Measurements from ENCODE around the gene C4BPA. TPM values are rescaled to one million over a fixed set of nuclear protein-coding genes. Genes with fewer than 3 reads are reported as not detected.

C4BPA gene
- total RNA-seq, 1 donor from 2014 or later = not detected

DNA sequence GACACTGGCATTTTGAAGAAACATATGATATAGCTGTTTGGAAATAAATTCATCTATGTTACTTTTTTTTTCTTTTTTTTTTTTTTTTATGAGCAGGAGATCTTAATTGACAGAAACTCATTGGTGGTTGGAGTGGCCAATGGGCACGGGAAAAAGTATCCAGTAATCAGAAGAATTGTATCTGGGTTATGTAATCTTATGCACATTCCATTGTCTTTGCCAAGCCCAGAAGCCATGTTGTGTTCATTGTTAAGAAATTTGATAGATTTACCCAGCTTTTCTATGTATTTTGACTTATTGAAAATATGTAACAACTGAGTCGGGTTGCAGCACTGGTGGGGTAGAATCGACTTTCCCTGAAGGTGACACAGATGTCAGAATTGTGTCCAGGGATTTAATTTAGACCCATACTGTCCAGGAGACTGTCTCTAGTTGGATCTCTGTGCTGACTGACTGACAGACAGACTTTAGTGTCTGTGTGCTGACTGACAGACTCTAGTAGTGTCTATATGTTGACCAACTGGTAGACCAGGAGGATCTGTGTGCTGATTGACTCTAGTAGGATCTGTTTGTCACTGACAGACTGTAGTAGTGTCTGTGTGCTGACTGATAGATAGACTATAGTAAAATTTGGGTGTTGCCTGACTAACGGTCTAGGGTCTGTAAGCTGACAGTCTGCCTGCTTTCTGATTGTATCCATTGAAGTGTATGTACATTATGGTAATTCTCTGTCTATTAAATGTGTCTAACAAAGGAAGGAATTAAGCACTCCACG, 27.7 kb upstream of the C4BPA start:
- intact Hi-C loops (cut with micrococcal nuclease) = loop anchor here (10.0 kb wide), 1 partner anchor 142 kb away; no protein-coding TSS in a partner anchor

DNA sequence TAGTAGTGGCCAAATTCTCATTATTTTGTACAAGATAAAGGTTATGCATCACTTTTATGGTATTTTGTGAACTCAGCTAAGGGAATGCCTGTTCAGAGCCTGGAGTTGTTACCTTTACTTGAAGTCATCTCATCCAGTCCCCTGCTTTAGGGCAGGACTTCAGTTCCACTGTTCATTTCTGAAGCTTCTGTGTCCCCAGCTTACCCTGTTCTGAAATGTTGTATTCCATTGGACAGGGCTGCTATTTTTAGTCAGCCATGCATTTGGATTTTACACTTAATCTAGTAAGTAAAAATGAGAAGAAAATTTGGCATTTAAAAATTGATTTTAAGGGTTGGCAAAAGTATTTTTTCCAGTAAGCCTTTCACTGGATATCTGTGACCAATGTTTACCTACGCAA, 27.0 kb upstream of the C4BPA start:
- intact Hi-C loops (cut with micrococcal nuclease) = loop anchor here (1.0 to 10.0 kb wide), 2 partner anchors 27 to 142 kb away; no protein-coding TSS in a partner anchor

DNA sequence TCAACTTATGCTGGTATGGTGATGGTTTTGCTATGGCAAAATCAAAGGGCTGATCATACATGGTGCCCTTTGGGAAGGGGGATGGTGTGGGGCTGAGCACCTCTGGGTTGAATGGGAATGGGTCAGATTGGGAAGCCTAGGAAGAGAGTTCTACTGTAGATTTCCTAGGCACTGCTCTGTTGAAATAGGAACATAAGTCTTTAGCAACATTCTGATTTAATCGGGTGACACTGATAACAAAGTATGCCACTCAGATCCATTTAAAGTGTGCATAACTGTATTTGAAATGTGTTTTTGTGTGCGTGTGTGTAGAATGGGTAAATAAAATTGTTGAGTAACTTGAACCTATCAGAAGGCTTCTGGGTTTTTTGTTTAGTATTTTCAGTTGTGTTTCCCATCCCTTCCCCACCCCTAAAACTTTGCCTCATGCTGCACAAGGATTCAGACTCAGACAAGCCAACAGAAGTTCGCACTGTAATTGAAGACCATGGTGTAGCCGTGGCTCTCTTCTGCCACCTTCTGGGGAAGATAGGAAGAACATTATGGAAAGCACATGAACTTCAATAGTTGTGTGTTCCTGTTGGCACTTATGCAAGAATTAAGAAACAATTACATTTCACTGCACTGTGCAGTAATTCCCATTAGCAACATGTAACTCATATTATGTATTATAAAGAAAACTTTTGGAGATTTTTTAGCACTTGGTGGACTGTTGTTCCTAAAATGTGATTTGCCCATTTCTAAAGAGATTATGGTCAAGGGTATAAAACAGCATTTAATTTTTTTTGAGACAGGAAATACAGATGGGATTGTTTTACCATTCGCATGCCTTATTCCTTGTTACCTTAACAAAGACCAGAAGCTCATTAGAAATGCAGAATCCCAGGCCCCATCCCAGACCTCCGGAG, 26.3 kb upstream of the C4BPA start:
- intact Hi-C loops (cut with micrococcal nuclease) = loop anchor here (1.0 to 10.0 kb wide), 3 partner anchors 27 to 143 kb away; no protein-coding TSS in a partner anchor

DNA sequence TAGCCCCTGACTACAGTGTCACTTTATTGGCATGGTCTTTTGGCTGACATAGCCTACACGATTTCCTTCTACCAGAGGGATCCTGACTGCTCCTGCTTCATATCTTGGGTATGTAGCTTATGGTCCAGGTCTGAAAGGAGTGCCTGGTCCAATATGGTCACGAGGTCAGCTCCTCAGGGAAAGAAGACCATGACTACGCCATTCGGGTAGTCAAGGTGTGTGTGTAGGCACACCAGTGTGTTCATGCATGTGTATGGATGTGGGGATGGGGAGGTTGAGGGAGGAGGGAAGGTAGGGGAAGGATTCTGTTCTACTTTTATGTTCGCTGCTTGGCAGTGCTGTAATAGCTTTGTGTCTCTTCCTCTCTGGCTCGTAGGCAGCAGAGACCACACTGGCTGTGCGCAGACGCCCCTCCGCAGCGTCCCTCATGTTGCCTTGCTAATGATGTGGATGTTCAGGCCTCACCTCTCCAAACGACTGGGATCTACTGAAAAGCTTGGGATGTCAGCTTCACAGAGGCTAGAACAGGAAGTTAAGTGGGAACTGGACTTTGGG, 25.4 kb upstream of the C4BPA start:
- intact Hi-C loops (cut with micrococcal nuclease) = loop anchor here (1.0 to 10.0 kb wide), 2 partner anchors 73 to 144 kb away; no protein-coding TSS in a partner anchor

DNA sequence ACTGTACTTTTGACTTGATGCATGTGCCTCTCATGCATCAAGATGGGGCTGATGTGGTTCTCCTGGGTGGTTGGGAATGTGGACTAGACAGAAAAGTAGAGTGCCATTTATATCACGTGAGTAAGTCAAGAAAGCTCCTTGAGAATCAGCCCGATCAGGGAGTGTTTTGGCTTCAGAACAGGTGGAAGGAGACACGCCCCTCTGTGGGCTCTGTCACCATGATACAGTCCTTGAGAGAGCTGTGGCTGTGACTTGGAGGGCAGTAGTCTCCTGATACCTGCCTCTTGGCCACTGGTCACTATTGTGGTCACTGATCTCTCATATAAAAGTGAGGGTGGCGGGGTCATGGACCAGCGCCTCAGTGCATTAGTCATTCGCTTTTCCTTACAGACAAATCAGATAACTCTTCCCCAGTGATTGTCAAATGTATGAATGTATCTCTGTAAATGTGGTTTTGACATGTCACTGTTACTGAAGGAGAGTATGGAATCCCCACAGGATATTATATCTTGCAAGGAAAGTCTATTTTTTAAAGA, 24.3 kb upstream of the C4BPA start:
- intact Hi-C loops (cut with micrococcal nuclease) = loop anchor here (10.0 kb wide), 2 partner anchors 145 to 245 kb away; partner anchors contain the start of gene CD55

DNA sequence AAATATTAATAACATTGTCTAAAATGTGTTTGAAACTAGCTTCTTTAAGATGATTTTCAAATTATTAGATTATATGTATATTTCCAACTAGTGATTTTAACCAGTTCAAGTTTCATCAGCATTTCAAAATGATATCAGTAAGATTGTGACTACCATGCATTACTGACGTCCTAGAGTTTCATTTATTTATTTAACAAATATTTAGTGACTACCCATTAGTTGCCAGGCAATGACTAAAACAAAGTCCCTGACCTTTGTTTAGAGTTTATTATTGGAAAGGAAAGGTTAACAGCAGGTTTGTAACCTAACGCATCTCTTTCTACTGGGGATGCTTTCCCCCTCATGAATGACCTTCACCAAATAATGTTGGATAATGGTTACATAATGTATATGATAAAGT, 22.9 kb upstream of the C4BPA start:
- intact Hi-C loops (cut with micrococcal nuclease) = loop anchor here (10.0 kb wide), 1 partner anchor 244 kb away; the partner anchor contains the start of gene CD55

DNA sequence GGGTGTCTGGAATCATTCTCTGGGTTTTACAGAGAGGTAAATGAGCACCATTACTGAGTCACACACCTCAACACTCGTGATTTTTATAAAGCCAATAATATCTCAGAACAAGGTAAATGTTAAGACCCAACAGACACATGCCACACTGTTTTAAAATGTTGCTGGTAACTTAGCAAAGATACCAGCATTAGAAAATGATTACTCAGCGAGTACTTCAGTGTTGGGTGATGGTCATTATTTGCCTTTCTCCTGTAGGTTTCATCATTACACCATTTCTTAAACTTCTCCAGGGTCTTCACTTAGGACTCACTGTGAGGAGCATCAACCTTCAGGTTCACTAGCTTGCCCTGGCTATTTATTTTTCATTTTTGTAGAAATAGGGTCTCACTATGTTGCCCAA, 22.2 kb upstream of the C4BPA start:
- intact Hi-C loops (cut with micrococcal nuclease) = loop anchor here (10.0 kb wide), 1 partner anchor 243 kb away; the partner anchor contains the start of gene CD55

DNA sequence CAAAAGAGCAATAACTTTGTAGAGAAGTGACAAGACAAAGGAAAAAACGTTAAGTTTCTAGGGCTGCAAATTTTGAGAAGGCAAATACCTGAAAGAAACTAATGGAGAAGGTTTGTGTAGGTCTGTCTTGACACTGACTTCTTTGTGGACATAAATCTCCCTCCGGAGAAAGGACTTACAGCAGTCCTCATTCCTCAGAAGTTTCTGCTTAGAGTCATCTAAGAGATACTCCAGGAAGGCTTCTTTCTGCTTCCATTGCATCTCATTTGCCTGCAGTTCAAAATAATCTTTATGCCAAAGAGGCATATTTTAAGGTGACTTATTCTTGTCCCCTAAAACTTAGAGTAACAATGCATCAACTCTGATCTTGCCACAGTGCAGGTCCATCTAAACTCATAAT, 19.8 kb upstream of the C4BPA start:
- intact Hi-C loops (cut with micrococcal nuclease) = loop anchor here (1.0 to 10.0 kb wide), 3 partner anchors 241 to 415 kb away; partner anchors contain the start of gene CD55

DNA sequence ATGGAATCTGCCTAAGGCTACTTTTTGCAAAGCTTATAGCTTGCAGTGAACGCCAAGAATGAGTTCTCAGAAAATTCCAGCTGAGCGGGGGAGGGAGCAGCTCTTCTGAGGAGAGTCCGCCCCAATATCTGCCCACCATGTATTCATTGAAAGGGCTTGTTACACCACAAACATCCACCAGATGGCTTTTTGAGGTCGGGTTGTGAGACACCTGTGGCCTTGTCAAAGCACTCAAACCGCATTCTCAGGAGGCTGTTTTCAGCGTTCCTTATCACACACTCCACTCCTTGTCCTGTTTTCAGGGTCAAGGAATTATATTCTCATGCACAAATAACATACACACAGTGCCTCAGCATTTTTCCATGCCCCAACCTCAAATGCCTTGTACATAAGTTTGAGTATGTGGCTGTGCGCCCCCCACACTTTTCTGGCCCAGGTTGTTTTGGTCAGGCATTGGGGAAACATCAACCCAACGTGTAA, 19.3 kb upstream of the C4BPA start:
- intact Hi-C loops (cut with micrococcal nuclease) = loop anchor here (1.0 to 10.0 kb wide), 3 partner anchors 240 to 415 kb away; partner anchors contain the start of gene CD55

DNA sequence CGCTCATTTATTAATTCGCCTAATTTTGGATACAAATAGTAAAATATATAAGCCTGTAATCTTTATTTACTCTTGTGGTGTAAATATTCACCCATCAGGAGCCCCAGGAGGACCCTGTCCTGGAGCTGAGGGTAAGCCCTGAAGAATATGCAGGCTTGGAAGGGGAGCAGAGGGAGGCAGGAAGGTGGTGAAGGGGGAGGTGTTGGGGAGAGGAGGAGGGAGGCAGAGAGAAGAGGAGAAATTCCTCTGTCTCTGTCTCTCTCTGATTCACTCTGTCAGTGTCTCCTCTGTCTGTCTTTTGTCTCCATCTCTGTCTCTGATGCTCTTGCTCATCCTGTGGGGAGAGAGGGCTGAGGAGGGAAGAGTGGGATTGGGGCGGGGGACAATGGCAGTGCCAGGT, 18.1 kb upstream of the C4BPA start:
- intact Hi-C loops (cut with micrococcal nuclease) = loop anchor here (10.0 kb wide), 1 partner anchor 239 kb away; the partner anchor contains the start of gene CD55

DNA sequence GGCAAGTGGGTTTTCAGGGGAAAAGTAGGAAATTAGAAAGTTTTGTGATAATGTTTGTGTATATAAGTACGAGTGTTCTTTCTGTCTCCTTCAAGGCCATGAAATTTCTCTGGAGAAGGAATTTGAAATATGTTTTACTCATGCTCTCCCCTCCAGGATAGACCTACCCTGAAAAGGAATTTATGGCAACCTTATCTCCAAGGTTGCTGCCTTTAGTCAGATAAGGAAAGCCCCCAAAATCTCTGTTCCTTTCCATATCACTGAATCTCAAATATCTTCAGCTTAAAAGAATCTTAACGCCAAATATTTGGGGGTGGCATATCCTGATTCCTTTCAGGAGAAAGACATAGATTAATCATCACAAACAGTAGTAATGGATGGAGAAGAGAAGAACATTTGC, 15.9 kb upstream of the C4BPA start:
- intact Hi-C loops (cut with micrococcal nuclease) = loop anchor here (10.0 kb wide), 1 partner anchor 237 kb away; the partner anchor contains the start of gene CD55

DNA sequence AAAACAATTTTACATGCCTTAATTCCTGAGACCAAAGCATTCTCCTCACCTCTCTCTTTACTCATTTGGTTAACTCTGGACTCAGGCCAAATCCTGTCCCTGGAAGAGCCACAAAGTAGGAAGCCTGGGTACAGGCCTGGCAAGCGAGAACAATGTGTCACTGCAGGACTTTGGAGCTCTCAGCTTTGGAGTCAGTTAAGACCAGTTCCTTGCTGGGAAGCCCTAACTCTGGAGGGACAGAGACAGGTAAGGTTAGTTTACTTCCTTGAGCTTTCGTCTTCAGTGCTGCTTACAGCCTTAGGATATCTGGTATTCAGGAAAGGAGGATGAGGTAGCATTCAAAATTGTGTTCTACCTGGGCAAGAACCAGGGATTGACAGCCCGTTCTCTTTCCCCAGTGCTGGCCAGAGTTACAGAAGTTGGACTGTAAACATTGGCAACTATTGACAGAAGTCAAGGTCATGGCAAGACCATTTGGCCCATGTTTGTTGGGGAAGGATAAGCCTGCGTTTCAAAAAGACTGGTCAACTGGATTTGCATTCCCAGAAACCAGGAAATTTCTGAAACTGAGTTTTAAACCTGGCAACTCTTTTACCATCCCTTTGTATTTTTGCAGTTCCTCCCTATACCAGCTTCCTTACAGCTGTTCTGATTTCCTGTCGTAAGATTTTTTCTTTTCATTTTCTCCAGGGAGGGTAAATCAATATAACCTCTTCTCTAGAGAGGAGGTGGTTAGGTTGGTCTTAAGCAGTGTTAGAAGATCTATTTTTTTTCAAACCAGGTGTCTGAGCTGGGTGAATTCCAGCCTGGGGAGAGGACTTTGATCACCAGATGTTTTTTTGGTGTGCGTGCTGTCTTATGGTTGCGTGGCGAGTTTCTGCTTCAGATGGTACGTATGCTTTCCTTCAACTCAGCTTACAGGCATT, 15.1 kb upstream of the C4BPA start, which contains the start of gene C4BPB:
Gene C4BPB (plus strand): TSS at position 160 of the 926 bp plus-strand sequence. CDS start 672 bp downstream, at position 832.
- intact Hi-C loops (cut with micrococcal nuclease) = loop anchor here (10.0 kb wide), 1 partner anchor 236 kb away; the partner anchor contains the start of gene CD55

DNA sequence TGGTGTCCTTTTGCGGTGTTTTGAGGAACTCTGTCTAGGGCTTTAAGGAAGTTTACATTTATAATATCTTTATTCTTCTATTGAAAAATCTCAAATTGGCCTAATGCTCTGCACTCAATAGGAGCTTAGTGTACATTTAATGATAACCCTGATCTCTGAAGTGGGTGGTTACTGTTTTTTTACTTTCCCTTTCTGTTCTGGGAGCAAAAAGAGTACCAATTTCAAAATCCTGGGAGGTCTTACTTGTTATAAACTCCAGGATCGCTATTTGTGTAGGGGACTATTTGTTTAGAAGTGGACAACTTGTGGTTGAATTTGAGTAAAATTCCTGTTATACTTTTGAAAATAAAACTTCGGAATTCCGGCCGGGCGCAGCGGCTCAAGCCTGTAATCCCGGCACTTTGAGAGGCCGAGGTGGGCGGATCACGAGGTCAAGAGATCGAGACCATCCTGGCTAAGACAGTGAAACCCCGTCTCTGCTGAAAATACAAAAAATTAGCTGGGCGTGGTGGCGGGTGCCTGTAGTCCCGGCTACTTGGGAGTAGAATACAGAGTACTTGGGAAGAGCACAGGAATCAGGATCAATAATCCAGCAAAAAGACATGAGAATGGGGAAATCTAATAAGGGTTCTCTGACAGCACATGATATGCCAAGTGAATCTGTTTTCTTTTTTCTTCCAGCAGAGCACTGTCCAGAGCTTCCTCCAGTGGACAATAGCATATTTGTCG, 14.2 kb upstream of the C4BPA start:
- intact Hi-C loops (cut with micrococcal nuclease) = loop anchor here (10.0 kb wide), 1 partner anchor 235 kb away; the partner anchor contains the start of gene CD55

DNA sequence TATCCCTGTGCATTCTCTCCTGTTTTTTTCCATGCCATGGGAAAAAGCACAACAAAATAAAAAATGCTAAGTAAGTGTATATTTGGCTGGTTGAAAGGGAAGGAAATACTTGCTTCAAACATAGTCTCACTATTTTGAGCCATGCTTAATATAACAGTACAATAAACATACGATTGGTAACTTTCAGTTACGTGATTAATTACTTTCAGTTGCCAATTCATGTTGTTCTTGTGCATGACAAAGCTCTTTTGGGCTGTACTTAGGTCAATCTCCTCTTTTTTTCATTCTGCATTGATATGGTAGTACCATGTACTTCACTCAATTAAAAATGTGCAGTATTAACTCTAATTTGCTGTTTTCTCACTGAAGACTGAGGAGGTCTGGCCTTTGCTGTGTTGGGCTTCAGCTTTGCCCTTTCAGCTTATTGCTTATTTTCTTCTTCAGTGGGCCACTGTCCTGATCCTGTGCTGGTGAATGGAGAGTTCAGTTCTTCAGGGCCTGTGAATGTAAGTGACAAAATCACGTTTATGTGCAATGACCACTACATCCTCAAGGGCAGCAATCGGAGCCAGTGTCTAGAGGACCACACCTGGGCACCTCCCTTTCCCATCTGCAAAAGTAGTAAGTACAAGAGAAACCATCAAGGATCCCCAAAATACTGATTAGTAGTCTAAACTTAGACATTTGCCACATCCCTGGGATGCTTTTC, 12.7 kb upstream of the C4BPA start:
- intact Hi-C loops (cut with micrococcal nuclease) = no loop called here

DNA sequence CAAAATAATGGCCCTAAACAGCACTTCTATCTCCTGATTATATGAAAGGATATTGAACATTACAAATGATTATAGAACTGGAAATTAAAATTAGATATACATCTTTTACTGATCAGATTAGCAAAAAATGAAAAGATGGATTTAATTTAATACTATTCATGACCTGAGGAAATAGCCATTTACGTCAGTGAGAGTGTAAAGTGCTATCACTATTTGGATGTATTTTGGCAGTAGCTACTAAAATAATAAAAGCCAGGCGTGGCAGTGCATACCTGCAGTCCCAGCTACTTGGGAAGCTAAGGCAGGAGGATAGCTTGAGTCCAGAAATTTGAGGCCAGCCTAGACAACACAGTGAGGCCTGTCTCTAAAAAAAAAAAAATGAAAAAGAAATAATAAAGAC, 10.1 kb upstream of the C4BPA start:
- intact Hi-C loops (cut with micrococcal nuclease) = no loop called here

DNA sequence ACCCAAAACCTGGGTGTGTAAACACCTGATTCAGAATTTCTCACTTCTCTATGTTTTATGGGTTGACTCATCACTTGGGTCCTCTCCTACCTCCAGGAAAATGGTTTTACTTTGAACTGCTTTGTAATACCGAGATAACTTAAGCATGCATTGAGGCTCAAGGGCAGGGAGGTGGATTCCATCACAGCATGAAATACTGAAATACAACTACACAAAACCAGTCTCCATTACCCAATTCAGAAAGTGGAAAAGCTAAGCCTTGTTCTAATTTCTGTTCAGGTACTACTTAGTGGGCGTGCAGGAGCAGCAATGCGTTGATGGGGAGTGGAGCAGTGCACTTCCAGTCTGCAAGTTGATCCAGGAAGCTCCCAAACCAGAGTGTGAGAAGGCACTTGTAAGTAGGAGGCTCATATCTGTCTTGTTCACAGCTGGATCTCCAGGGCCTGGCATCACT, 6.1 kb upstream of the C4BPA start:
- intact Hi-C loops (cut with micrococcal nuclease) = no loop called here

DNA sequence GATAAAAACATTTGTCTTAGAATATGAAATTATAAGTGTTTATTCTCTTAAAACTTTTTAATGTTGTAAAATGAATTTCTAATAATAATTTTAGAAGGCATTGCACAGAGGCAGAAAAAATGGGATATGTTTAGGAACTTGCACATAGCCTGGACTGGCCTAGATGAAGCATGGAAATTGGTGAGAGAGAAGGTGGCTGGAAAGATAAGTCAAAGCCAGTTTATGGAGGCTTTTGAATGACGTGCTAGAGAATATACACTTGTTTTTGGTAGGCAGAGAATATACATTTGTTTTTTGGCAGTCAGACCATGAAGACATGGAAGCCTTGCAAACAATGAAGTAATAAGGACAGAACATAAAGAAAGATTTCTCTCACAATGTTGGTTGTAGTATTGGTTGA, 2.3 kb upstream of the C4BPA start:
- intact Hi-C loops (cut with micrococcal nuclease) = no loop called here

DNA sequence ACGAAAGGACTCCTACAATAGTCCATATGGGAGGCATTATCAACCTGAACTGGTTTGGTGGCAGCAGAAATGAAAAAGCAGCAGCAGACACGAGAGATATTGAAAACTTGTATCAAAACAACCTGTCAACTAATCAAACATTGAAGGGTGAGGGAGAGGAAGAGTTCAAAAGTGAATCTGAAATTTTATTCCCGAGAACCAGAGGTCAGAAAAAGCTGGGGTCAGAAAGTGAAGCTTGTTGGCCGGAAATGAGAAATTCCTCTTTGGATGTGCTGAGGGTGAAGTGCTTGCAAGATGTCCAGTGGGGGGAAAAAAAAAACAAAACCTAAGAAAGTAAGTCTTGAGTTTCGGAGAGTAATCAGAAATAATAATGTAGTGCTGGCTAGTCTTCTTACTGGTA, 1.9 kb upstream of the C4BPA start:
- intact Hi-C loops (cut with micrococcal nuclease) = no loop called here
